NCI-H146 (cell line): ENCODE measurements around the gene C7orf25.
A peak's percentile ranks its signal among the peaks of the same experiment; 100 is the strongest.
"Not testable (repeated sequence)": the region's sequence is repeated elsewhere in the genome, so short reads cannot be mapped to it uniquely, and the experiment has no call there.

ENCODE experiments used
- DNase-seq: peaks from one replicate; lab custom pipeline; 2025; lab: John Stamatoyannopoulos, UW

The C7orf25 gene

GRCh38 chr7:42929449-42929848 is 17.6 kb upstream of the C7orf25 start:
- DNase-seq = no peak

- DNase-seq = no peak
These were observed 16.9 kb upstream of the C7orf25 start for GRCh38 chr7:42928754-42929153.

- no peak for DNase-seq
These were observed 14.3 kb upstream of the C7orf25 start for GRCh38 chr7:42926204-42926603.

- DNase-seq = no peak
These were observed 13.8 kb upstream of the C7orf25 start for GRCh38 chr7:42925630-42926029.

- DNase-seq = no peak
These were observed 12.5 kb upstream of the C7orf25 start for GRCh38 chr7:42924223-42924838.

GRCh38 chr7:42922017-42922753 is 10.3 kb upstream of the C7orf25 start:
- no peak for DNase-seq

GRCh38 chr7:42915356-42915755 is 3.5 kb upstream of the C7orf25 start:
- no peak for DNase-seq

GRCh38 chr7:42914421-42915045 is 2.7 kb upstream of the C7orf25 start:
- DNase-seq = no peak

GRCh38 chr7:42914009-42914408 is 2.1 kb upstream of the C7orf25 start:
- no peak for DNase-seq

GRCh38 chr7:42913591-42913990 is 1.7 kb upstream of the C7orf25 start:
- DNase-seq = no peak

GRCh38 chr7:42910306-42910705 is 1.6 kb downstream of the C7orf25 start:
- DNase-seq = no peak

GRCh38 chr7:42907316-42907715 is 4.6 kb downstream of the C7orf25 start:
- DNase-seq = no peak

GRCh38 chr7:42906181-42906580 is 5.7 kb downstream of the C7orf25 start:
- no peak for DNase-seq

- DNase-seq = no peak
These were observed 9.5 kb downstream of the C7orf25 start for GRCh38 chr7:42902331-42902730.

GRCh38 chr7:42900842-42901241 is 11.0 kb downstream of the C7orf25 start:
- DNase-seq = no peak

GRCh38 chr7:42893346-42894240 is 18.3 kb downstream of the C7orf25 start:
- DNase-seq = peak; percentile 12

GRCh38 chr7:42886893-42887505 is 24.9 kb downstream of the C7orf25 start:
- no peak for DNase-seq

- no peak for DNase-seq
These were observed 25.7 kb downstream of the C7orf25 start for GRCh38 chr7:42886129-42886528.

- DNase-seq = not testable (repeated sequence)
These were observed 26.7 kb downstream of the C7orf25 start for GRCh38 chr7:42885183-42885582.

- DNase-seq = peak; percentile 4
These were observed 27.9 kb downstream of the C7orf25 start for GRCh38 chr7:42883950-42884349.

- DNase-seq = no peak
These were observed 31.5 kb downstream of the C7orf25 start for GRCh38 chr7:42880392-42880791.

GRCh38 chr7:42878303-42878702 is 33.6 kb downstream of the C7orf25 start:
- no peak for DNase-seq
